ENCODE data around the gene FOXN1.
A peak's percentile ranks its signal among the peaks of the same experiment; 100 is the strongest.

Gene FOXN1

DNA sequence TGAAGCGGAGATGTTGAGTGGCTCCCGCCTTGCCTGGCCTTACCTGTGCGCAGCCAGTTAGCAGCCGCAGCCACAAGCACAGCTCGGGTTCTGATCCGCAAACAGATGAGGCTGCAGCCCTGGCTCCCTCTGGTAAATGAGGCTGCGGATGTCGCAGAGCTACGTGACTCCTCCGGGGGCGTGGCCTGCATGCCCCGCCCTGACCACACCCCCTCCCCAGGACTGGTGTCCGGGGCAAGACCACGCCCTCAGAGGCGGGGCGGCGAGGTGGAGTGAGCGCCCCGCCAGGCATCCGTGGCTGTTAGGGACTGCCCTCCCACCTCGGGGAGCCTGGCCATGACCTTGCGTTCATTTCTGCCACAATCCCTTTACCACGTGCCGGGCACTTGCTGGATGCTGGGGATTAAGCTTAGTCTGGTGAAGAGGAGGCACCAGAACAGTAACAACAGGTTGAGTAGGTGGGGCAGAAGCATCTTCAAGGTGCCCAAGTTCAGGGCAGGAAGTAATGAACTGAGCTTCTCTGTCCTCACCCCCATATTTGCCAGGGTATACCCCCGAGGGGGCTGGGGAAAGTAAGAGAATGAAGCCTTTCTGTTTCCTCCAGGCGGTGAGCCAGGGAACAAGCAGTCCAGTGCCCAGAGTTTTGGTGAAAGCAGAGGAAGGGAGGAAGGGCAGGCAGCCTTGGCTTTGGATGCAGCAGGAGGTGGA lies 70.8 kb downstream of the FOXN1 start, which contains the start of gene ALDOC:
Gene ALDOC, minus strand, starts transcription at position 138 of the 708 bp plus-strand sequence. CDS start 1,363 bp downstream, outside the sequence.
- peak; percentile 74 for DNase-seq

DNA sequence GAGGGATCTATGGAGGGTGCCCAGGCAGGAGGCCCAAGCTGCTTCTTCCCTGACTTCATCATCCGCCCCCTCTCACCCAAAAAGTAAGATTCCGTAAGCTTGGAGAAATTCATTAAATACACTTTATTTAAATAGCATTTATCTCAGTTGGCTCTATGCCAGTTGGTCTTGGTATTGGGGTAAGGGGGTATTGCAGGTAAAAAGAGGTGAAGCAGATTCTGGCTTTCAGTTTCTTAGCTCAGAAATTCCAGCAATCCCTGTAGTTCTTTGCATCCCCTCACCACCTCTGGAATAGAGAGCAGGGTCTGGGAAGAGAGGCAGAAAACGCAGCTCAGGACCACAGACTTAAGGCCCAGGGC lies 71.3 kb downstream of the FOXN1 start:
- DNase-seq, result no peak

DNA sequence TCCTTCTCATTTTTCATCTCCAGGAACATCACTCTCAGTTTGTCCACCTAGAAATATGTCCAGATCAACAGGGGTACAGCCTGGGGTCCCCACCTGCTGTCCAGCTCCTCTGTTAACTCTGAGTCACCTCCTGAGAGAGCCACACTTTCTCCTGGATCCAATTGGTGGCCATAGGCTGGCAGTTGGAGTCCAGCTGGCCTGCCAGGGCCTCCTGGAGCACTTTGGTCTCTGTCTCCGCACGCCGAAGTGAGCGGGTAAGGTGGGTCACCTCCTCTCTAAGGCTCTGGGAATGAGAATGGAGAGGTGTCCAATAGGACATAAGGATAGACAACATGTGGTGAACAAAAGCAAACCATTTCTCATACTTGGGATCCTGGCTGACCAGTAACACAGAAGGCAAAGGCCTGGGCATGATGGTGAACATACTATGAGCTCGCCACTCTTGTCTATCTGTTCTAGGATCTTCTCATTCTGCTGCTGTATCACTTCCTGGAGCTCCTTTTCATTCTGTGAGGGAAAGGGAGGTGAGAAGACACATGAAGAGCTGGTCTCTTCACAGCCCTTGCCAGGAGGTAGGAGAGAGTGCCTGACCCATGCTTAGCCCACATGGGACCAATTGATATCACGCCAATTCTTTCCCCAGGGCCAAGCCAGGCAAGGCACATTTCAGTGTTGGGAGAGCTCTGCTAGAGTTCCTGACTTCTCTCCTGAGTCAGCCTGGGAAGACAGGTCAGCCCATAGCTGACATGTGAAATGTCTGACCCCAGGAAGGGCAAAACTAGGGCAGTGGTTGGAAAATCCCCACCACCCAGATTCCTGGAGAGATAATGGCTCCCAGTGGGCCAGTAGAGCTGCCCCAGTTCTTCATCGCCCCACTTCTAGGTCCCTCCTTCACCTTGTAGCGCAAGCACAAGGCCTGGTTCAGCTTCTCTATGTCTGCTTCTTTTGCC lies 72.4 kb downstream of the FOXN1 start:
- DNase-seq, result no peak

DNA sequence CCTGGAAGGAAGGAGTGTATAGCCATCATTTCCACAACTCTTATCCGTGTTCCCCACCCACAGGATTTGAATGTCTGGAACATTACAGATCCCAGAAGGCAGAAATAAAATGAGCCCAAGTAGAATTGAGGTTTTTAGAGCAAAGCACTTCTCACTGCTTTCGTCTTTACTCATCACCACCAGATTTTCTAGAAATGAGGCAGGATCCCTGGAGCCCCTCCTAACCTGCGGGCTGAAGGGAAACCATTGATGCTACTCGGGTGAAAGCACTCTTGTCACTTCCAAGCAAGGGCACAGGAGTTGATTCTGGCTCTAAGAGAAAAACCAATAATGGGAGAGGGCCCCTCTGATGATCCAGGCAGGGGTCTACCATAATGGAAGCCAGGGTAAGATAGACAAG lies 73.4 kb downstream of the FOXN1 start:
- no peak for DNase-seq

DNA sequence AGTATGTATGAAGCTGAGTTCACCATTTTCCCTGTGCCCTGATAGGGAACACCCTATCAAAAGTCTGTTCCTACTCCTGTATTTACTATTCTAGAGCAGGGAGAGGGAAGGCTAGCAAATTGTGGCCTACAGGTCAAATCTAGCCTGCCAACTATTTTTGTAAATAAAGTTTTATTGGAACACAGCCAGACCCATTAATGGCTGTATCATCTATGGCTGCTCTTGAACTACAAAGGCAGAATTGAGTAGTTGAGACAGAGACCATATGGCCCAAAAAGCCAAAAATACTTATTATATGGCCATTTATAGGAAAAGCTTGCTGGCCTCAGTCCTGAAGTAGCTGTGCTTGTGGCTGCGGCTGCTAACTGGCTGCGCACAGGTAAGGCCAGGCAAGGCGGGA lies 74.8 kb downstream of the FOXN1 start:
- no peak for DNase-seq

DNA sequence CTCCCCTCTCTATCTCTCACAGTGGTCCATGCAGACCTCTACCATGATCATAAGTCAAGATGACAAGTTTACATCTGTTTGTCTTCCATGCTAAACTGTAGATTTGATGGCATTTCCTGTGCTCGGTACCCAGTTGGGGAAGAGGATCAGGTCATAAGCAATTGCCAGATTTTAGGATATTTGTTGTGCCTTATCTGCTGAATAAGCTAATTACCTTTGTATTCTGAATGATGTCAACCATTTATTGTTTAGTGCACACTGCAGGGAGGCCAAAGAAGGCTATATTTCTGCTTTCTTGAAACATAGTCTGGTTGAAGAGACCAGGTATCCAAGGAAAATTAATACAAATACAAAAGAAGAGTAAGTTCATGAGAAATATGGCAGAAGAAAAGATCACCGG lies 76.4 kb downstream of the FOXN1 start:
- DNase-seq, result no peak

DNA sequence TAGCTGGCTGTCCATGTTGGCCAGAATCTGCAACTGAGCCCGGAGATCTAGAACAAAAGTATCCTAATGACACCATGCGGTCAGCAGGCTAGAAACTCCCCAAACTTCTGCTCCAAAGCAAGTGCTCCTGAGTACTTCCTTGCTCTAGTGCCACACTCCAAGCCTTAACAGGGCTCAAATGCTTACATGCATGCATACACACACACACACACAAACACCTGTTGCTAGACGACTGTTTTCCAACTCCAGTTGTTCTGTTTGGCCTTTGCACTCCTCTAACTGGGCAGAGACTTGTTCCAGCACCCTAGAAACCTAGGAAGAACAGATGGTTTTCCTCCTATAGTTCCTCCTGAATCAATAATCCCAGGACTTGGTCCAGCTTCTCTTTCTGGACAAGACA lies 78.3 kb downstream of the FOXN1 start:
- no peak for DNase-seq

DNA sequence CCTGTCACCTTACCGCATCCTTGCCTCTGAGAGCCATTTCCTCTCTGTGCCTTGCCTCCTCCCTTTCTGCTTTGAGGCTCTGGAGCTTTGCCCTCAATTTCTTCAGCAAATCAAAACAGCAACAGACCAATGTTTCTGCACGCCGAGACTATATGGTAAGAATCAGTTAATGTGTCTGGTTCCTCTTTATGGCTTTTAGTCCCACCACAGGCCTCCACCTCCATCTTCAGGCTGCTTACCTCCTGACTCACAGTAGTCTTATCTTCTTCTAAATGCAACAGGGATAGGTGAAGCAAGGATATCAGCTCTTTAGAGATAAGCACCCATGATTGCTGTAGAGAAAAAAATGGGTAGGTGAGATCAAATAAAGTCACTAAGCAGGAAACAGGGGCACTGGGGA lies 79.7 kb downstream of the FOXN1 start:
- DNase-seq, result no peak
